ENCODE results near the gene AMBRA1.

AMBRA1 gene

DNA sequence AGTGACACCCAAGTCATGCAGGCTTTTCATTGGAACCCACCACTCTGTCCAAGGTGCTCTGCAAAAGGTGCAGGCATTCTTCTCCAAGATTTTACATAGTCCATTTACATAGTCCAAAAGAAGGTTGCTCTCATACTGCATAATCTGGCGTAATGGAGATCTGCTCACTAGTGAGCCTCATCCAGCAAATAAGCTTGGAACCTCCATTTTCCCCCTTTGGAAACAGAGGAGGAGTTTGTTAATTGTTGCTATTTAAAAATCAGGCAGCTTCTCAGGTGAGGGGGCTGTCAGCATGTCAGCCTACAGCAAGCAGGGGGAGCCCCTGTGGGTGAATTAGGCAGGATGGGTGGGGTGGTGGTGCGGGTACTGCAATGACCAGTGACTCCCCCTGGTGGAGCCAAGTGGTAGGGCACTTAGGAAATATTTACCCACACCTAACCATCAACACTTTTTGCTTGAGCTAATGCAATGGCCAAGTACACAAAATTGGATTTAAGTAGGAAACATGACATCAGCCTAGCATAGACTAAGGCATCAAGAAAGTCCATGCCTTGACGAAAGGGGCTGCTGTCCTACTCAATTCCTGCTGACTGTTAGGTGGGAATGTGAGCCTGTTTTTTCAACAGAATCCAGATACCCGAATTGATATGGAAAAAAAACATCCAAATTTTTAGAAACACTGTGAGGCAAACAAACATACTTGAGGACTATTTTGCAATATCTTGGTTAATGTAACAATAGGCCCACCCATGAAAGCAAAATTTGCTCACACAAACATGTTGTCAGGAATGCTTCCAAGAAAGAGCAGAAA is 64.5 kb downstream of the AMBRA1 start:
- no peak overlapping the region for H3K4me3 ChIP-seq (ENCODE audit: low read depth, low read length)
- TF ChIP-seq CTCF (IDR thresholded peaks at IDR 0.05; ENCODE audit: low read depth, low read length, missing control alignments): peak; percentile 95
- DNase-seq (ENCODE audit: low read depth): peak; percentile 35

GRCh38 chr11:46528445-46529094 is 65.3 kb downstream of the AMBRA1 start:
- no peak for TF ChIP-seq CTCF (IDR thresholded peaks at IDR 0.05; ENCODE audit: low read depth, low read length, missing control alignments)
- DNase-seq (ENCODE audit: low read depth): no peak

DNA sequence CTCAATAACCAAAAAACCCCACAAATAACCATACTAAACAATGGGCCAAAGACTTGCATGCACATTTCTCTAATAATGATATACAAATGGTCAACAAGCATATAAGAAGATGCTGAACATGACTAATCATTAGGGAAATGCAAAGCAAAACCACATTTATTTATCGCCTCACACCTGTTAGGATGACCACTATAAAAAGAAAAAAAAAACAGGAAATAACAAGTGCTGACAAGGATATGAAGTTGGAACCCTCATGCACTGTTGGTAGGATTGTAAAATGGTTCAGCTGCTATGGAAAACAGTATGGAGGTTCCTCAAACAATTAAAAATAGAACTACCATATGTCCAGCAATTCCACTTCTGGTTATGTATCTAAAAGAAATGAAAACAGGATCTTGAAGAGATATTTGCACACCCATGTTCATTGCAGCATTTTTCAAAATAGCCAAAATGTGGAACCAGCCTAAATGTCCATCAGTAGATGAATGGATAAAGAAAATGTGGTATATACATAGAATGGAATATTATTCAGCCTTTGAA is 66.2 kb downstream of the AMBRA1 start:
- TF ChIP-seq CTCF (IDR thresholded peaks at IDR 0.05; ENCODE audit: low read depth, low read length, missing control alignments): no peak
- no peak overlapping the region for H3K4me3 ChIP-seq (ENCODE audit: low read depth, low read length)
- DNase-seq (ENCODE audit: low read depth): no peak

More at GRCh38 chr11:46528445-46529094, 65.3 kb downstream of the AMBRA1 start:
- no peak overlapping the region for H3K4me3 ChIP-seq (ENCODE audit: low read depth, low read length)

DNA sequence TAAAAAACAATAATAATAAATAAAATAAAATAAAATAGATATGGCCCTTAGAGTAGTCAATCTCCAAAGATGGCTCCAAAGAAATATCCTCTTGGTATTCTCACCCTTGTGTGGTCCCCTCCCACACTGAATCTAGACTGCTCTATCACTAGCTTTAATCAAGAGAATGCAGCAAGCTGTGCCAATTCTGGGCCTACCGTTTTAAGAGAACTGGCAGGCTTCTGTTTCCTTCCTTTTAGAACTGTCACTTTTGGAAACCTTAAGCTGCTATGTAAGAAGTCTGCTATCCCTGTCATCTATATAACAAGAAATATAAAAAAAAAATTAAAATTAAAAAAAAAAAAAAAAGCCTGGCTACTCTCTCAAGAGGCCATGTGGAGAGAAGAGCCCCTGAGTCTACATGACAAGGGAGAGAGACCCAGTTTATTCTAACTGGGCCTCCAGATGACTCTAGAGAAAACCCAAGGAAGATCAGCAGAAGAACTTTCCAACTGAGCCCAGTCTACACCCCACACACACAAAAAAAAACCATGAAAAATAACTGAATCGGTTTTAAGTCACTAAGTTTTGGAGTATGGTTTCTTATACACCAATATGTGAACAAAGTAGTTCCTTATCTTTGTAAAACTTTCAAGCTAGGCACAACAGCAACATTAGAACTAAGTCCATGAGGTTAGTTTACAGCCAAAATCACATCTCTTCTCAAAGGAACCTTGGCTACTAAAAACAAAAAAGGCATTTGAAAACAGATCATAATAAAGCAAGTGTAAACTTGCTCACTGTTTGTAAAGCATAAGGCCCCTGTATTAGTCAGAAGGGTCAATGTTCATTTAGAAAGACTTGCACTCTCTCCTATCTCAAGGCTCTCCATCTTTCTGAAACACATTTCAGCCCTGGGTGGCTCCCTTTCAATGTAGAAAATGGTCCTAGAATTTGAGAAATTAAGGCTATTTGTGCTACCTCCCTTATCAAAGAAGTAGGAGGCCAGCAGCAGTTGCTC is 67.3 kb downstream of the AMBRA1 start:
- H3K4me3 ChIP-seq (ENCODE audit: low read depth, low read length): no peak overlapping the region
- TF ChIP-seq CTCF (IDR thresholded peaks at IDR 0.05; ENCODE audit: low read depth, low read length, missing control alignments): no peak
- no peak for DNase-seq (ENCODE audit: low read depth)

GRCh38 chr11:46524201-46524770 is 69.5 kb downstream of the AMBRA1 start:
- DNase-seq (ENCODE audit: low read depth): no peak
- no peak overlapping the region for H3K4me3 ChIP-seq (ENCODE audit: low read depth, low read length)
- TF ChIP-seq CTCF (IDR thresholded peaks at IDR 0.05; ENCODE audit: low read depth, low read length, missing control alignments): no peak

DNA sequence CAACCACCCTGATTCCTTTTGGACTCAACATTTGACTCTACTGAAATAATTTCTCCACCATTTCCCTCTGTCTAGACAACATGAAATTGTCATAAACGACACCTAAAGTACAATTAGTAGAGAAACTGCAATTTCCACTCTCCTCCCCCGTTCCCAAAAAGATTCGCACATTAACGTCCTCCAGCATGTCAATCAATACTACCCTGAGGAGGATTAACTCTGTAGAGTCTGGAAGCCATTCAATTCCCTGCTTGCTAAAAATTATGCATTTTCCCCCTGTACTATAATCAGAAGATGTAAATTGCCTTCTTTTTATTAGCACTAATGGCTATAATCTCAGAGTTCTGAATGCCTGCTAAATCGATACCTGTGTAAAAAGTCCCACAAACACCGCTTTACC is 70.5 kb downstream of the AMBRA1 start:
- DNase-seq (ENCODE audit: low read depth): no peak
- H3K4me3 ChIP-seq (ENCODE audit: low read depth, low read length): no peak overlapping the region
- no peak for TF ChIP-seq CTCF (IDR thresholded peaks at IDR 0.05; ENCODE audit: low read depth, low read length, missing control alignments)

Data from GM12864 (cell line).